ENCODE data around the gene TST. TPM values are rescaled to one million over a fixed set of nuclear protein-coding genes. Genes with fewer than 3 reads are reported as not detected.

Gene TST
- total RNA-seq, 1 experiment from 2014 or later, result 29.6 TPM

DNA sequence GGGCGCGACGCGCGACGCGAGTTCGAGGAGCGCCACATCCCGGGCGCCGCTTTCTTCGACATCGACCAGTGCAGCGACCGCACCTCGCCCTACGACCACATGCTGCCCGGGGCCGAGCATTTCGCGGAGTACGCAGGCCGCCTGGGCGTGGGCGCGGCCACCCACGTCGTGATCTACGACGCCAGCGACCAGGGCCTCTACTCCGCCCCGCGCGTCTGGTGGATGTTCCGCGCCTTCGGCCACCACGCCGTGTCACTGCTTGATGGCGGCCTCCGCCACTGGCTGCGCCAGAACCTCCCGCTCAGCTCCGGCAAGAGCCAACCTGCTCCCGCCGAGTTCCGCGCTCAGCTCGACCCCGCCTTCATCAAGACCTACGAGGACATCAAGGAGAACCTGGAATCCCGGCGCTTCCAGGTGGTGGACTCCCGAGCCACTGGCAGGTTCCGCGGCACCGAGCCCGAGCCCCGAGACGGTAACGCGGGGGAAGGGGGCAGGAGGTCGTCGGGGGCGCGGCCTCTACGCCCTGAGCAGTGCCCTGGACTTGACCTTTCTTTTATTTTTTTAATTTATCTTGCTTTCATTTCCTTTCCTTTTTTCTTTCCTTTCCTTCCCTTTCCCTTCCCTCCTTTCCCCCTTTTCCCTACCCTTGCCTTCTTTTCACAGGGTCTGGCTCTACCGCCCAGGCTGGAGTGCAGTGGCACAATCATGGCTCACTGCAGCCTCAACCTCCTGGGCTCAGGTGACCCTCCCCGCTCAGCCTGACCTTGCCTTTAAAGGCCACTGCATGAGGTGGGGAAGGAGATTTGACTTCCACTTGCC lies 5.3 kb upstream of the TST start:
- no peak for DNase-seq
- Histone ChIP-seq H3K9me3 (no peaks in the 10 kb centered on the region), H3K36me3 (peaks cover 14% of the 10 kb centered on the region), H3K4me3 (no peak overlapping the region), H3K27me3 (no peaks in the 10 kb centered on the region)

DNA sequence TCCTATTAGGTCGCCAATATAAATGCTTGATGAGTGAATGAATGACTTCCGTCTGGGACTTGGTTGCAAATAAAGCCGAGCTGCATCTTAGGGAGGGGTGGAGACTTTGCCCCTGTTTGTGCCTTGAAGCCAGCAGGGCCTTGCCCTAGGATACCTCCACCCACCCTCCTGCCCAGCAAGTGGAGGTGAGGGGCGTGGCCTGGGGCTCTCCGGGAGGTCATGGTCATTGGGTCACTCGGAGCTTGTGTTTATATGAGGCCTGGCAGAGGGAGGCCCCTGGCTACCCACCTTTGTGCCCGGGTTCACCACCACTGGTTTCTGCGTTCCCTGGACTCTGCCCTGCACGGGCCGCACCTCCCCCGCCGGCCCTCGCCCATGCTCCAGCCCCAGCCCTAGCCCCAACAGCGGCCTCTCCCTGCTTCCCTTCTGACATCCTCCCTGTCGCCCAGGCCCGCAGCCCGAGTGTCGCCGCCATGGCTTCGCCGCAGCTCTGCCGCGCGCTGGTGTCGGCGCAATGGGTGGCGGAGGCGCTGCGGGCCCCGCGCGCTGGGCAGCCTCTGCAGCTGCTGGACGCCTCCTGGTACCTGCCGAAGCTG lies 4.6 kb upstream of the TST start:
- no peak overlapping the region for H3K4me3 ChIP-seq
- H3K9me3 ChIP-seq, result no peaks in the 10 kb centered on the region
- DNase-seq, result no peak
- no peaks in the 10 kb centered on the region for H3K27me3 ChIP-seq
- peaks cover 14% of the 10 kb centered on the region for H3K36me3 ChIP-seq

DNA sequence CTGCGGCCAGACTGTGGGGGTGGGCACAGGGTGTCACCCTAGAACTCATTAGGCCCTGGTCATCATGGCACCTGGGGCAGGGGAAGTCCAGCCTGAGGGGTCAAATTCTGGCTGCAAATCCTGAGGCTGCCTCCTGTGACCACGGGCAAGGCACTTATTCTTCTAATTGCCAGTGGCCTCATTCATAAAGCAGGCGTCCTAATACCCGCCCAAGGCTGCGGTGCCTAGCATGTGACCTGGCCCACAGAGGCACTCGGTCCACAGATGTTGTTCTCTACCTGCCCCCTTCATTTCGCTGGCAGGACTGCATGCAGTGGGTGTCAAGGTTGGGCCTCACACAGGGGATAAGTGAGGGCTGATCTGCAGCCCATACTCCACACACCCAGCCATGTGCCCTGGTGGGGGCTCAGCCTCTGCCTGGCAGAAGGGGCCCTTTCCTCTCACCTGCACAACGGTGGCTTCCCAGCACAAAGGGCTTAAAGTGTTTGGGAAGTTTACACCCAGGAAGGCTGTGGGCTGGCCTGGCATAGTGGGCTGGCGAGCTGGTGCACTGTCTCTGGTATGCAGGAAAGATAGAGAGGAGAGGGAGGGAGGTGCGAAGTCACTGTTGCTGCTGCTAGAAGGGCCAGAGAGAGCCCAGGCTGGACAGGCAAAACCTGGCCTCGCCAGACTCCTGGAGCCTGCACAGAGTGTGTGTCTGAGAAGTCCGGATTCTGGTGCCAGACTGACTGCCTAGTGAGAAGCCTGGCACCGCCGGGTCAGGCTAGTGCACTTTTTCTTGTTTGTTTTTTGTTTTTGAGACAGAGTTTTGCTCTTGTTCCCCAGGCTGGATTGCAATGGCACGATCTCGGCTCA lies 3.5 kb upstream of the TST start:
- Histone ChIP-seq H3K9me3 (no peaks in the 10 kb centered on the region), H3K36me3 (peaks cover 14% of the 10 kb centered on the region), H3K4me3 (no peak overlapping the region), H3K27me3 (no peaks in the 10 kb centered on the region)
- DNase-seq, result no peak

DNA sequence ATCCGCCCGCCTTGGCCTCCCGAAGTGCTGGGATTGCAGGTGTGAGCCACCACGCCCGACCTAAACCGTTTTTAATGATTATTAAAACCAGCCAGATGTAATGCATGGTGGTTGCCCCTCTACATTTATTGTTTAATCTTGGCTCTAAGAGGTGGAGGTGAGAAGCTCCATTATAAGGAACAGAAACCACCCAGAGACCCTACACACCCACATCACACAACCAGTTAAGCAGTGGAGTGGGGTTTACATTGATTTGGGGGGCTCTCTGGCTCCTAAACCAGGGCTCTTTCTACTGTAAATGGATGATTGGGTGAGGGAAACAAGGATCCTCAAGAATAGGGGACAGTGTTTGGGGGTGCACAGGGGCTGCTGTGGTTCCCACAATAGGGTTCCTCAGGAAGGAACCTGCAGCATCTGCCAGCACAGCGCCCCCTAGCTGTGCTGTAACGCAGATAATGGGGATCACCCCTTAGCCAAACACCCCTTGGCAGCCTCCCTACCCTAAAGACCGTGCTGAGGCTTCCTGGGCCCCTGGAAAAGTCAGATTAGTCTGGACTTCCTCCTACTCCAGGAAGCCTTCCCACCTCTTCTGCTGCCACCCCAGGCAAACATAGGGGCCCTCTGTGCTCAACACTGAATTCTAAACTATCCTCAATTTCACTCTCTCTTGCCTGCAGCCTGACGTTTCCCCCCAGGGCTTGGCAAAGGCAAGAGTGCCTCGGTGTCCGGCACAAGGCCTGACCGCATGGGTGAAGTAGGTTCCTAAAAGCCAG lies 2.6 kb upstream of the TST start:
- no peaks in the 10 kb centered on the region for H3K27me3 ChIP-seq
- H3K4me3 ChIP-seq, result no peak overlapping the region
- DNase-seq, result peak; percentile 27
- H3K36me3 ChIP-seq, result peaks cover 11% of the 10 kb centered on the region
- no peaks in the 10 kb centered on the region for H3K9me3 ChIP-seq

DNA sequence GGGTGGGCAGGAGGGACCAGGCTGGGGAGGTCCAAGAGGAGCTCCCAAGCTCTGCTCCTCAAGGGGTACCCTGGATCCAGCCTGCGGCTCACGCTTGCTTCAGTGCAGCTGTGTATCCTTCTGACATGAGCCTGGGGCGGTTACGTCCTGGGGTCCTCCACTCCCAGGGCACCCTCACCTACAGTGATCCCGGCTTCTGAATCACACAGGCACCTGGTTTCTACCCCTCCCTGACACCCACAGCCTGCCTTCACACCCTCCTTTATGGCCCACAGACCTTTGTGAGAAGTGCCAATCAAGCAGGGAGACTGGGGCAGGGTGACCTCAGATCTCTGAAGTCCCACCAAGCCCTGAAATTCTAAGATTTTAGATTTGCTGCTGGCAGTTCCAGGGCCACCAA lies 1.8 kb upstream of the TST start:
- Histone ChIP-seq H3K27me3 (no peaks in the 10 kb centered on the region), H3K9me3 (no peaks in the 10 kb centered on the region), H3K4me3 (no peak overlapping the region), H3K36me3 (peaks cover 11% of the 10 kb centered on the region)
- DNase-seq, result no peak

DNA sequence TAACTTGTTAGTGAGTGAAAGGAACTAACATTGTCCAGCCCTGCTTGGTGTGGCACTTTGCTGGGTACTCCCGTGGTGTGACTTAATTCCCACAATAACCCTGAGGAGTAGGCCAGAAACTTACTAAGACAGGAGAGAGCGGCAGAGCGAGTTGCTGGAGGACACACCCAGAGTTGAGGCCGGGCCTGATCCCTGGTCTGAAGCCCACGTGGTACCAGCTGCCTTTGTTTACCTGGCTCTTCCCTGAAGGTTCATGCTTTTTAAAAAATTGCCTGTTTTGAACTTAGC lies 889 bp upstream of the TST start:
- no peaks in the 10 kb centered on the region for H3K9me3 ChIP-seq
- H3K36me3 ChIP-seq, result peaks cover 6% of the 10 kb centered on the region
- H3K4me3 ChIP-seq, result peak overlapping the region; percentile 92
- H3K27me3 ChIP-seq, result no peaks in the 10 kb centered on the region
- peak; percentile 49 for DNase-seq

DNA sequence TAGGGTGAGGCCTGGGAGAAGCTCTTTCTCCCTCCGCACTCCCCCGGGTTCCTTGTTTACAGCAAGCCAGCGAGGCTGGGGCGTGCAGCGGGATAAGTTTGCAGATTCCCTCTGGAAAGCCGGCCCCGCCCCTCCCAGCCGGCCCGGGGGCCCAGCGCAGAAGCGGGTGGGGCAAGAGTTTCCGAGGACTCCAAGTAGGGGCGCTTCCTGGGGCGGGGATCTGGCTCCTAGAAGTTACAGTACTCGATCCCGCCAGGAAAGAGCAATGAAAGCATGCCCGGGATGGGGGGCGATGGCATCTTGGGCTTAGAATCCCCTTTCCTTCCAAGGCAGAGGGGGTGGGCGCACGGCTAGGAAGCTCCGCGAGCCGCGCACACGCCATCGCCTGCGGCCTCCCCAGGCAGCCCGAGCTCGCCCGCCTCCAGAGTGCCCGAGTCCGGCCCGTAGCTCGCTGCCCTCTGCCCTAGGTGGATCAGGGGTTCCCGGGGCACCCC lies 385 bp downstream of the TST start:
- Histone ChIP-seq H3K4me3 (peak overlapping the region; percentile 75), H3K9me3 (no peaks in the 10 kb centered on the region), H3K27me3 (no peaks in the 10 kb centered on the region), H3K36me3 (no peaks in the 10 kb centered on the region; the same call in 1 of the 2 replicates)
- peak; percentile 49 for DNase-seq

DNA sequence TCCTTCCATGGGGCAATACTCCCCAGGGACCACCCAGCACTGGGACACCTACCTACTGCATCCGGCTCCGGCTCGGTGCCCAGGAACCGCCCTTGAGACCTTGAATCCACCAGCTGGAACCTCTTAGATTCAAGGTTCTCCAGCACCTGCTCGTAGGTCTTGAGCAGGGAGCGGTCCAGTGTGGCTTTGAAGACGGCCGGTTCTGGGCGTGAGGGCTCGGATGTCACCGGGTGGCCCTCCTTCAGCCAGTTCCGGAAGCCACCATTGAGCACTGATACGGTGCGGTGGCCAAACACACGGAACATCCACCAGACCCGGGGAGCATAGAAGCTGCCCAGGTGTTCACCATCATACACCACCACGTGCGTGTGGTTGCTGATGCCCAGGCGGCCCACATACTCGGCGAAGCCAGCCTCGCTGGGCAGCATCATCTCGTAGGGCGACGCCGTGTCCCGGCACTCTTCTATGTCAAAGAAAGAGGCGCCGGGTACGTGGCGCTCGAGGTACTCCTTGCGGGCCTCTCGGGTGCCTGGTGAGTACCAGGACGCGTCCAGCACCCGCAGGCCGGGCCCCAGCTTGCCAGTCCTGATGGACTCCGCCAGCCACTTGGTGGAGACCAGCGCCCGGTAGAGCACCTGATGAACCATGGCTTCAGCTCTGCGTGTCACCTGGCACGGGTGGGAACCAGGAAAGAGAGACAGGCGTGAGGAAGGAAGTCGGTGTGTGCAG lies 997 bp downstream of the TST start:
- no peak for DNase-seq
- no peaks in the 10 kb centered on the region for H3K27me3 ChIP-seq
- no peaks in the 10 kb centered on the region for H3K9me3 ChIP-seq
- H3K36me3 ChIP-seq, result no peaks in the 10 kb centered on the region; the same call in 1 of the 2 replicates
- peak overlapping the region; percentile 75 for H3K4me3 ChIP-seq

DNA sequence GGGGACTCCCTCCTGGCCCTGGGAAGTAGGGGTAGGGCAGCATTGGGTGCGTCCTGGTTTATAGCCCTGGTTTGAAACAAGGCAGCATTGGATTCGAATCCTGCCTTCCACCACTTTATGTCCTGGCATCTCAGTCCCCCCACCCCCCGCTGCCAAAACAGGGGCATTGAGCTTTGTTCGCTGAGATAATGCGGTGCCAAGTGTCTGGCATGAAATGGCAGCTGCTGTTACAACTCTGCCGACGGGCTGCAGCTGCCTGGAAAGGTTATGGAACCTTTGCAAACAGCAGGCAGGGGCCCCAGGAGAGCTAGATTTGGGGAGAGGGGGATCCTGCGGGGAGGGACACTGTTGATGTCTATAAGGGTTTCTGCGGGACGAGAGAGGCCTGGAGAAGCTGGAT lies 1.9 kb downstream of the TST start:
- H3K9me3 ChIP-seq, result no peaks in the 10 kb centered on the region
- H3K36me3 ChIP-seq, result no peaks in the 10 kb centered on the region; the same call in 1 of the 2 replicates
- DNase-seq, result no peak
- H3K27me3 ChIP-seq, result no peaks in the 10 kb centered on the region
- H3K4me3 ChIP-seq, result no peak overlapping the region

DNA sequence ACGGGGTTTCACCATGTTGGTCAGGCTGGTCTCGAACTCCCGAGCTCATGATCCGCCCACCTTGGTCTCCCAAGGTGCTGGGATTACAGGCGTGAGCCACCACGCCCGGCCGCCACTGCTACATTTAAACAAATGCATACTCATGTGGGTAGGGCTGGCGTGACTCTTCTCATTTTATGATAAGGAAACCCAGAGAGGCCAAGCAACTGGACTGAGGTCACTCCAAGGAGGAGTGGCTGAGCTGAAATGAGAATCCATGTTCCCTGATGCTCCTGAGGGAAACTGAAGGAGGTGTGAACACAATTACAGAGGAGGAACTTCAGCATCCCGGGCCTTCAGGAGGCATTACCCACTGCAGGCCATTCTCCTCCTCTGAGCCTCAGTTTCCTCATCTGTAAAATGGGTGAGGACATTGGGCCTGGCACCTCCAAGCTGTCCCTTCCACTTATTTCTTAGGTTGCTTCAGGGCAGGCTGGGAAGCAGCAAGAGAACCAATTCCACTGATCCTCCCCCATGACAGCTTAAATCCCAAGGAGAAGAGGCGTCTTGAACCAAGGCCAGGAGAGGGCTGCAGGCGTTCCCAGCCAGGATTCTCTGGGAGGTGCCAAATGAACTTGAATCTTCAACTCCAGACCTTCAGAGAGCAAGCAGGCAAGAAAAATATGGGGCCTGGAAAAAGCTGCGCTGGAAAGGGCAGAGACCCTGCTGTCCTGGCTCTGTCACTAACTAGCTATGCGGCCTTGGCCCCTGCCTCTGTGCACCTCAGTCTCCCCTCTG lies 2.9 kb downstream of the TST start:
- Histone ChIP-seq H3K4me3 (no peak overlapping the region), H3K27me3 (no peaks in the 10 kb centered on the region), H3K36me3 (no peaks in the 10 kb centered on the region; the same call in 1 of the 2 replicates), H3K9me3 (no peaks in the 10 kb centered on the region)
- DNase-seq, result no peak

DNA sequence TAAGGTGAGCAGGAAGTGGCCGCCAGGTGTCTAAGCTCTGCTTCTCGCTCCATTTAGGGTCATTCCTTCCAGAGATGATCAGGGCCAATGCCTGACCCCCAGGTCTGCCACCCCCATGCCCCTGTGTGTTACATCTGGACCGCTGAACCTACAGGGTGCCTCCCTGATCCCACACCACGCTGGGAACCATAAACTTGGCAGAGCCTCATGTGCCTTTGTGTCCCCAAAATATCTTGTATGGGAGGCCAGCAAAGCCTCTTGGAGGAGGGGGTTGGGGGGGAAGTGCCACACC lies 3.7 kb downstream of the TST start:
- no peaks in the 10 kb centered on the region for H3K27me3 ChIP-seq
- H3K4me3 ChIP-seq, result no peak overlapping the region
- no peaks in the 10 kb centered on the region for H3K9me3 ChIP-seq
- no peak for DNase-seq
- no peaks in the 10 kb centered on the region; the same call in 1 of the 2 replicates for H3K36me3 ChIP-seq

DNA sequence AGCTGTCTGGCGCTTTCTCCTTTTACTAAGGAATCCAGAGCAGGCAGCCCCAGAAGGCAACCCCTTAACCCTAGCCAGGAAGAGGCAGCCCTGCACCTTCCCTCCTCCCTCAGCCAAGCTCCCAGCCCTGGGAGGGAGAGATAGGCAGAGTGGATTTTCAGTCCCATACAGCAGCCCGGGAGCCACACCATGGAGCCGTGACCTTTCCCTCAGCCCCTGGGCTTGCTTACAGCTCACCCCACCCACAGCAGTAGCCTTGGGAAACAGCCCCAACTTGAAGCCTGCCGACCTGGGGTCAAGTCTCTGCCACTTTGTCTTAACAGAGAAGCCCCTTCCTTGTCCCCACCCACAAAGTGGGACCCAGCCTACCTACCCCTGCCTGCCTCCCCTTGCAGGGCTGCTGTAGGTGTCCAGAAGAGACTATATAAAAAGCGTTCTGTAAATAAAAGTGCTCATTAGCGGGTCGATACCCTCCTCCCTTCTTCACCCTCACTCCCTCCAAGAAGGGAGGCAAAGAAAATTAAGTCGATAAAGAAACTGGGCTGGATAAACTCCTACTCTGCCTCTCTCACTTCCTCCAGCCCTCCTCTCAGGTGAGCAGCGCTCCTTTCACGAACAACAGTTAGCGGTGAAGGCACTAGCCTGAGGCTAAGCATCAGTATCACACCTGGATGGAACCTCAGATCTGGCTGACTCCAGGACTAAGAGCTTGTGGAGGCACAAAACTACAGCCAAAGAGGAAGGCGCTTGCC lies 4.2 kb downstream of the TST start:
- H3K9me3 ChIP-seq, result no peaks in the 10 kb centered on the region
- H3K27me3 ChIP-seq, result no peaks in the 10 kb centered on the region
- DNase-seq, result no peak
- H3K4me3 ChIP-seq, result no peak overlapping the region
- no peaks in the 10 kb centered on the region; the same call in 1 of the 2 replicates for H3K36me3 ChIP-seq

DNA sequence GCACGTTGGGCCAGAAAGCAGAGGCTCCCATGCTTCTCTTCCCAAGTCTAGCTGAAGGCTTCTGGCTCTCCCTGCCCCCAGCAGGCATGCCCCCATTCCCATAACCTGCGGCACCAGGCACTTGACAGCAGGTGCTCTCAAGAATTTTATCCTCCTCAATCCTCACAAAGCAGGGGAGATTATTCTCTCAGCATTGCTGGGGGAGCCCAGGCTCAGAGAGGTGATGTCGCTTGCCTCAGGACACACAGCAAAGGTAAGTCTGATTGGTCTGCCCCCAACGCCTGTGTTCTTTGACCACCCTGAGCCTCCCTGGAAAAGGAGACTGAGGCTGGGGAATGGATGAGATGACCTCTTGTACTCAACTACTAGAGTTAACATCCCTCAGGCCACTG lies 4.8 kb downstream of the TST start:
- no peak overlapping the region for H3K4me3 ChIP-seq
- H3K9me3 ChIP-seq, result no peaks in the 10 kb centered on the region
- no peaks in the 10 kb centered on the region for H3K27me3 ChIP-seq
- H3K36me3 ChIP-seq, result no peaks in the 10 kb centered on the region; the same call in 1 of the 2 replicates
- DNase-seq, result no peak

DNA sequence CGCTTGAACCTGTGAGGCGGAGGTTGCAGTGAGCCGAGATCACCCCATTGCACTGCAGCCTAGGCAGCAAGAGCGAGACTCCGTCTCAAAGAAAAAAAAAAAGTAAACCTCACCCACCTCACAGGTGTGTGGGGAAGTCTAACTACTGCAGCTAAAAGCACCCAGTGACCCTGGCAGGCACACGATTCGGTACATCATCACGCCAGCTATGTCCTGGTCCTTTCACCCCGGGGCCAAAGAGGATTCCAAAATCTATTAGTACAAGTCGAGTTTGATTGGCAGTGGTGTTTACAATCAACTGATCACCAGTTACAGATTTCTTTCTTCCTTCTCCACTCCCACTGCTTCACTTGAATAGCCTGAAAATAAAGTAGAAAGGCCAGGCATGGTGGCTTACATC lies 6.3 kb downstream of the TST start:
- H3K27me3 ChIP-seq, result no peaks in the 10 kb centered on the region
- DNase-seq, result no peak
- no peaks in the 10 kb centered on the region; the same call in 1 of the 2 replicates for H3K36me3 ChIP-seq
- no peaks in the 10 kb centered on the region for H3K9me3 ChIP-seq
- no peak overlapping the region for H3K4me3 ChIP-seq

Data from MG63 (cell line).